T-helper 9 cell (primary cell): ENCODE results near the gene TMEM38B.

Experiments used
- DNase-seq: peaks from one replicate; pipeline ENCODE4 v3.0.0-alpha.2; 2020
- total RNA-seq, 2 donors: gene quantifications; one replicate each; lab custom pipeline; 2026; lab: John Stamatoyannopoulos, UW

The TMEM38B gene
- 11.8 to 13.9 reads per million in 2 donors for total RNA-seq

- DNase-seq: peak; percentile 68
Measured at GRCh38 chr9:105694190-105694847, at the start of gene TMEM38B. TSS of gene TMEM38B (plus strand) at chr9:105694541. CDS start at chr9:105694661, 120 bp downstream.

- no peak for DNase-seq
Measured at GRCh38 chr9:105646879-105647594, 47.3 kb upstream of the TMEM38B start.

DNA sequence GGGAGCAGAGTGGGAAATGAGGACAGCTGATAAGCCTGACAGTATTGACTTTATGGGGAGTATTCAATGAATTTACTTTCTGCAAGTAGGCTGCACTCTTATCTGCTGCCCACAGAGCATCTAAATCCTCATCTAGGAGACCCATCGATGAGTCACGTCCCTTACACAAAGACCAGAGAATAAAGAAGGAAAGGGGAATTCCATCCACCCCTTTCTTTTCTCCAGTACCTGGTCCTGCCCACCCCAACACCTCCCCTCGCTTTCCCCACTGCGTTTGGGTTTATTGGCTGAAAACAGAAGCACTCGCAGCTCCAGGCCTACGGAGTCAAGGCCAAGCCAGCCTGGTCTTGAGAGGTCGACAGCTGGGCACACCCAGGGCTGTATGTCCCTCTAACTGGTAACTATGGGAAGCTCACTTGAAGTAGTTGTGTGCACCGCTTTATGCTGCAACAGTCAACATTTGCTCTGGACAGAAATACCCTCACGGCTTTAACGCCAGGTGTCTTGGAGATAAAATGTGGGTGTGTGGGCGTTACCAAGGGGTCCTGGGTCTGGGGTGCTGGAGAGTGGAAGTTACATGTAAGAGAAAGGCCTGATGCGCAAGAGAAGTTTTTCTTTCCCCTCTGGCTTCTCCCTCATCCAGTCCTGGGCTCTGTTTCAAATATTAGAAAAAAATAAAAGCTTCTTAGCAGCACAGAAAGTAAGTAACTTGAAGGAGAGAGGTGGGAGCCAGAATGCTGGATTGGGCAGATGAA, 46.6 kb upstream of the TMEM38B start:
- no peak for DNase-seq

DNA sequence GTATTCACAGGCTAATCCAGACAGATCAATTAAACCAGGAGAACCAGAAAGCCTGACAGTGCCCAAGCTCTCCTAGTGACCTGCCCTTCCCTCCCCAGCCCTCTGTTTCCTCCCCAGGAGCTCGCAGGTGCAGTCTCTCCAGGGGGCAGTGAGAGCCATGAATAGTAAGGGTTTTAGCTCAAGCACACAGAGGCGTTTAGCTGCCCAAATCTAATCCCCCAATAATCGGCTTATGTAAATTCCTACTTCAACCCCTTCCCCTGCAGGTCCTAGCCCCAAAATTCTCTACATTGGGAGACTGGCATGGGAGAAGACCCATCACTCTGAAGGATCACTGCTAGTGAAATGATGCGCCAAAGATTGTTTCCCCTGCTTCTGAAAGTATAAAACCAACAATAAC, 42.5 kb upstream of the TMEM38B start:
- no peak for DNase-seq

DNA sequence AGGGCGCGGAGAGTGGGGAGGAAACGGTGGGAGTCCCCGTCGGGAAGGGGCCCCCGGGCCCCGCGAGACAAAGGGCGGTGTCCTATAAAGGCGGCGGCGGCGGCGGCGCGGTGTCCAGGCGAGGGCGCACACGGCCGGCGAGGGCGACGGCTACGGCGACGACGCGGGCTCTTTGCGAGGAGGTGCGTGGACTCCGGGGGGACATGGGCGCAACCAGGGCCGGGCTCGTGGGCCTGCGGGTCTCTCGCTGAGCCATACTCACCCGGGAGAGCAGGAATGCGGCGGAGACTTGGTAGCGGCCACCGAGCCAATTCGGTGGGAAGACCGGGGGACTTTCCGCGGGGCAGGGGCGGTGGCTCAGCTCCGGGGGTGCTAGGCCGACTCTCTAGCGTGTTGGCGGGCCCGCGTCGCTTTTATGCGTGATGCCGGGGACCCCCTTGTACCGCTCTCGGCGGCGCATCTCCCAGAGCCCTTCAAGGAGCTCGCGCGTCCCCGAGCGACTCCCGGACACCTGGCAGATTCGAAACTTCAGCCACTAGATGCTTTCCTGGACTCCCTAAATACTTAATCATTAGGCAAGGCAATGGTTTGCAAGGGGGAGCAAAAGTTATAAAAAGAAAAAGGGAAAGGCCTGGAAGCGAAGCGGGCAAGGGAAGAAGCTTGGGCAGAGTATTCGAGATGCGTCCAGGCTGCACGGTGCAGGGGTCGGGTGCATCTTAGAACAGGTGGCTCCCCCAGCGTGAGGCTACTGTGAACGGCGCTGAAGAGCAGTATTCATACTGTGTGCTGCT, 38.0 kb upstream of the TMEM38B start:
- DNase-seq: no peak

DNA sequence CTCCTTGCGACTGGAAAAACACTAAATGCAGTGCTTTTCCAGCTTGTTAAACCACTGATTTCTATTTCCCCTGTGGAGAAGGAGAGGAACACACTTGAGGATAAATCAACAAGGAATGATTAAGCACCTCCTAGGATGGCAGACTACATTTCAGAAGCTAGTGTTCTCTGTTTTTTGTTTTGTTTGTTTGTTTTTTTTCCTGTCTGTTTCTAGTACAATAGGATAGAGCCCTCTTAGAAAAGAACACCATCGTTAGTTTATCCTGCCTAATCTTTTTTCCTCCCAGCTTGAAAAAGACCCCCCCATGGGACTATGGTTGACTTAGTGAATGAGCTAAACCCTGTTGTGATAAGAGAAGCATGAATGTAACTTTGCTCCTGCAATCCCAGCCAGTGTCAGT, 36.0 kb upstream of the TMEM38B start:
- no peak for DNase-seq

GRCh38 chr9:105661011-105661410, 33.3 kb upstream of the TMEM38B start:
- DNase-seq: no peak

GRCh38 chr9:105662184-105663104, 31.9 kb upstream of the TMEM38B start, which contains the start of gene TAL2:
TSS of gene TAL2 (plus strand) at chr9:105662457. CDS start at chr9:105662497, 40 bp downstream.
- DNase-seq: no peak

DNA sequence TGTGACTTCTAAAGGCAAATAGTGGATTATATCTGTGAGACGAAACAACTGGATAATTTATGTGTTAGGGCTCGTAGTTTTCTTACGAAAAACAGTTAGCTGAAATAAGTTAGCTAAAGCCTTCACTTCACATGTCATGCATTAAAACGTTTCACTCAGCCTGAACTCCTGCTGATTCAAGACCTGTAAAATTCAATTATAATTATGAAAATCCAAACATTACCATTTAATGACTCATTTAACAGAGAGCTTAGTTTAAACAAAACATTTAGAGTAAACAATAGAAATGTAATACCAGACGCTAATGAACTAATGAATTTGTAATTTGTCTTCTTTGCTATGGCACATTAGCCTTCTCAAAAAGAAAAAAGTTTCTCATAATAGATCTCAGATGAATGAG, 30.4 kb upstream of the TMEM38B start:
- no peak for DNase-seq

GRCh38 chr9:105667867-105668266, 26.5 kb upstream of the TMEM38B start:
- DNase-seq: no peak

GRCh38 chr9:105670315-105670714, 24.0 kb upstream of the TMEM38B start:
- no peak for DNase-seq

GRCh38 chr9:105670775-105671174, 23.6 kb upstream of the TMEM38B start:
- DNase-seq: no peak

DNA sequence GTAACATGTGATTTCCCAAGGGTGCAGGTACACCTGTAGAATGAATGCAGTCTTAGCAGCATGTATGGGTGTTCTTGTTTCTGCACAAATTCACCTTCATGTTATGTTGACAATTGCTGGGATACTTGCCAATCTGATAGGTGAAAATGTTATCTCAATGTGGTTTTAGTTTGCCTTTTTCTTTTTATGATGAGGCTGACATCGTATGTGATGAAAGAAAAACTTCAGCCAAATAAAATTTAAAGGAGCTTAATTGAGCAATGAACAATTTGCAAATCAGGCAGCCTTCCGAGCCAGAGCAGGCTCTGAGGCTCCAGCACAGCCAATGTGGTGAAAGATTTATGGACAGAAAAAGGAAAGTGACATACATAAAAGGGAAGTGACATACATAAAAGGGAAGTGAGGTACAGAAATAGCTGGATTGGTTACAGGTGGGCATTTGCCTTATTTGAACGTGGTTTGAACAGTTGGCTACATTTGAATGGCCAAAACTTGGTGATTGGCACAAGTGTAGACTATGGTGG, 21.6 kb upstream of the TMEM38B start:
- DNase-seq: no peak

DNA sequence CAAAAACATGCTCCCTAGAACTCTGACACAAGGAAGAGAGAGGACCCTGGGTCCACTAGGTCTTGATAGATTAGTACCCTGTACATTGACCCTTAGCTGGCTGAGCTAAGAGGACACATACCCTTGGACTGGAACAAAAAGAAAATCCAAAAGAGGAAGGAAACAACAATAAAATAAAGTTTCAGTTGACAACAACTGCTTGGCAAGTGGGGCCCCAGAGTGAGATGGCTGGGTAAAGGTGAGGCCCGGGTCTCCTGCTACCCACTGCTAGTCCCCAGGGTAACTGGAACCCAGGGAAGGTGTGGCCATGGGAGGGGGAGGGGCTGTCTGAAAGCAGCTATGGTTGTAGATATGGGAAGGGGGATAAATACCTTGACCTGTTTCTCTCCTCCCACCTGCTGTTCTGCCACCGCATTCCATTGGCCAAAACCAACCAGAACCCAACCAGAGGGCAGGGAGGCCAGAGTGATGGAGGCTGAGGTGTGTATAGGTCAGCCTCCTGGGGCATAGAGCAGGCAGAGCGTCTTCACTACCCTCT, 20.4 kb upstream of the TMEM38B start:
- DNase-seq: no peak

DNA sequence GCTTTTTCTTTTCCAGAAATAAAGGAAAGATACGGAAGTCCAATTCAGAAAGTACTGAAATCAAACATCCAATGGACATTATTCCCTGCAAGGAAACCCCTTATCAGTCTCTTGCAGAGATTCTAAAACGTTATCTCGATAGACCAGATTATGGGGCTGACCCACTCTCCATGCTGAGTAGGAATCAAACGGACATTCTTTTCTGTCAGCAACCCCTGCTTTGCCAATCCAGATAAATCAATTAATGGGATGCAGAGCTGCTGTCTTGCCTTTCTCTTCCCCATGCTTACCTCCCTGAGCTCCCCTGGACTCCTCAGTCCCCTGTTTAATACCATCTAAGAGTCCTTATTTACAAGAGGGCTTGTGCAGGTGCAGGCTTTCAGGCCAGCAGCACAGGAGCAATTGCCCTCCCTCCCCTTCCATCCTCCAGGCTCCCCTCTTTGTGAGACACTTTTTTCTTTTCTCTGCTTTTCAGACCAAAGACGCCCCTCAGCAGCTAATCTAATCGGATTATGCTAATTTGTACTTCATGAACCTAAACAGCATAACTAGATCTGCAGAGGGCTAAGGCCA, 17.9 kb upstream of the TMEM38B start:
- DNase-seq: no peak

GRCh38 chr9:105678163-105678562, 16.2 kb upstream of the TMEM38B start:
- no peak for DNase-seq

DNA sequence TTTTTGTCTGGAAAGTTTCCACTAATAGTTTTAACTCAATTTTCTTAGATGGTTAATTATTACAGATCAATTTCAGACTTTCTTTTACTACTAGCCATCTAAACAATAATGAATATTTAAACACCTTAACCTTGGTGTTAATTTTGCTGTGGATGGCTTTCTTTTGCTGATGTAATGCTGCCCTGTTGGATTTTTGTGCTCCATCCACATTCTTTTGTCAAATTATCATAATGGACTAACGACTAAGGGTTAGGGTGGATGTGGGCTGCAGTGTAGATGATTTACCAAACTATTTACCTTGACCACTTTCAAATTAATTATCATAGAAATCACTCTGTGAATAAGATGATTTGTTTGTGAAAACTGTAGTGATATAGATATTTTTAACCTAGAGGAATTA, 15.6 kb upstream of the TMEM38B start:
- no peak for DNase-seq

DNA sequence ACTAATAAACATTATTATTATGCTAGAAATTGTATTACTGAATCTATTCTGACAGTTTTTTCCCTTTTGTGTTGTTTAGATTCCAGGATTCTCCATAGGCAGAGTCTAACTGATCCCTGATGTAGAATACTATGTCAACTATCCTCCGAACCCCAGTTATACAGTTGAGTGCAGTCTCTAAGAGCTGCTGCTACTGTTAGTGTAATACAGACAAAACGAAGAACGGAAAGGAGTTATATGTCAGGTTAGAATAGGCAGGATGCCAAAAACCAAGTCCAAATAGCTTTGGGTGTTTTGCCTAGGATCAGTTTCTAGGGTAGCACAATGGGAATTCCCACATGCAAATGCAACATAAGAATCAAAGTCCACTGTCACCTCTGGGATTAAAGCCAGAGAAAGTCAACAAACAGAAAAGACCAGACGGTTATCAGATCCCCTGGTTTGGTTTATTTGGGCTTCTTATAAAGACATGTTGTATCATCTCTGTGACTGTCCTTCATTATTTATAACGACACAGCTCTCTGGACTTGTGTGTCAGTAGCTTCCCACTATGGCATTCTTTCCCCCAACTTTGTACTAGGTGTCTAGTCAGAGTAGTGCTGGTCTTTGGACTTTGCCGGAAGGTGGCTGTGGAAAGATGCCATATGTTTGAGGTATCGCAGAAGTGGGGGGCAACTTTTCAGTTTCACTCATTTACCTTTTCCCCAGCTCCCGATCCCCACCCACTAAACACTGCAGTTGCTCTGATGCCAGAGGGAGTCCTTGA, 14.9 kb upstream of the TMEM38B start:
- DNase-seq: no peak

DNA sequence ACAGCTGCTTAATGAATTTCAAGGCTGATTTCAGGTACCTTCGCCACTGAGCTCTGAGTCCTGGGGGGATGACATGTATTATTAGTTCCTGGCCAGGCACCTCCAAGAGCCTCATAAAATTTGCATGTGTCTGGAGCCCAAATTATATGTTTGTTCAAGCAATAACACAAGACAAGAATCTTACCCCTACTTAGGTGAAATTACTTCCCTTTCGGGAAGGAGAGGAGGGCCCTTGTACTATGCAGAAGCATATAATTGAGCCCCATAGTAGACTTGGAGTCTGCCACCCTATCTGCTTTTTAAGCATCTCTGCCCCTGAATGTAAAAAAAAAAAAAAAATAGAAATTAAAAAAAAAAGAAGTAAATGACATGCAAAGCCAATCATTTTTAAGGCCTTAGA, 13.0 kb upstream of the TMEM38B start:
- DNase-seq: no peak

DNA sequence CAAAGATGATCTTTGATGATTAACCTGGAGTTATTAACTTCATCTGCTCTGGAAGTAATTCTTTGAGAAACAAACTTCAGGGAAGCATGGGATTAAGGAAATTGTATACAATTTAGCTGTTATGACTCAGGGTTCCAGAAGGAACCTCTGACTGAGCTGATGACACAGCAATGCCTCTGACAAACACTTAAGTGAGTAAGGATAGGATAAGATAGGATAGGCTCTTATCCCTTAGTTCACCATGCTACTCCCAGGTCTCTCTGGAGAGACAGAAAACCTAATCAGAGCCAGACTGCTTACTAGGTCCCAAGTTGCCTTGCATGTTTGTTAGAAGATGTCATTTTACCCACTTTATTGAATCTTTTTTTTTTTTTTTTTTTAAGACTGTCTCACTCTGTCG, 12.6 kb upstream of the TMEM38B start:
- no peak for DNase-seq
